ENCODE measurements around the gene TSPAN19.

TSPAN19 gene

GRCh38 chr12:85000729-85001128 is 35.3 kb downstream of the TSPAN19 start:
- DNase-seq (ENCODE audit: low read depth in 2 of 2), result no peak

GRCh38 chr12:84998341-84998740 is 37.7 kb downstream of the TSPAN19 start:
- no peak for DNase-seq (ENCODE audit: low read depth in 2 of 2)

- DNase-seq (ENCODE audit: low read depth in 2 of 2), result no peak
Measured at GRCh38 chr12:84996759-84997158, 39.3 kb downstream of the TSPAN19 start.

GRCh38 chr12:84995641-84996040 is 40.4 kb downstream of the TSPAN19 start:
- no peak for DNase-seq (ENCODE audit: low read depth in 2 of 2)

GRCh38 chr12:84994426-84994825 is 41.7 kb downstream of the TSPAN19 start:
- no peak for DNase-seq (ENCODE audit: low read depth in 2 of 2)

GRCh38 chr12:84986586-84986985 is 49.5 kb downstream of the TSPAN19 start:
- DNase-seq (ENCODE audit: low read depth in 2 of 2), result no peak

- DNase-seq (ENCODE audit: low read depth in 2 of 2), result no peak
Measured at GRCh38 chr12:84986117-84986516, 50.0 kb downstream of the TSPAN19 start.

- no peak for DNase-seq (ENCODE audit: low read depth in 2 of 2)
Measured at GRCh38 chr12:84983289-84983688, 52.8 kb downstream of the TSPAN19 start.

- no peak for DNase-seq (ENCODE audit: low read depth in 2 of 2)
Measured at GRCh38 chr12:84982888-84983287, 53.2 kb downstream of the TSPAN19 start.

- no peak for DNase-seq (ENCODE audit: low read depth in 2 of 2)
Measured at GRCh38 chr12:84978921-84979320, 57.2 kb downstream of the TSPAN19 start.

GRCh38 chr12:84976133-84976532 is 59.9 kb downstream of the TSPAN19 start:
- DNase-seq (ENCODE audit: low read depth in 2 of 2), result no peak

- no peak for DNase-seq (ENCODE audit: low read depth in 2 of 2)
Measured at GRCh38 chr12:84974155-84974815, 61.8 kb downstream of the TSPAN19 start.

- DNase-seq (ENCODE audit: low read depth in 2 of 2), result no peak
Measured at GRCh38 chr12:84973026-84973425, 63.1 kb downstream of the TSPAN19 start.

GRCh38 chr12:84969226-84969625 is 66.9 kb downstream of the TSPAN19 start:
- no peak for DNase-seq (ENCODE audit: low read depth in 2 of 2)
